ENCODE data around the gene RFC2.

RFC2 gene

GRCh38 chr7:74190259-74190658 lies 63.9 kb downstream of the RFC2 start:
- DNase-seq (ENCODE audit: low read depth), result no peak

DNA sequence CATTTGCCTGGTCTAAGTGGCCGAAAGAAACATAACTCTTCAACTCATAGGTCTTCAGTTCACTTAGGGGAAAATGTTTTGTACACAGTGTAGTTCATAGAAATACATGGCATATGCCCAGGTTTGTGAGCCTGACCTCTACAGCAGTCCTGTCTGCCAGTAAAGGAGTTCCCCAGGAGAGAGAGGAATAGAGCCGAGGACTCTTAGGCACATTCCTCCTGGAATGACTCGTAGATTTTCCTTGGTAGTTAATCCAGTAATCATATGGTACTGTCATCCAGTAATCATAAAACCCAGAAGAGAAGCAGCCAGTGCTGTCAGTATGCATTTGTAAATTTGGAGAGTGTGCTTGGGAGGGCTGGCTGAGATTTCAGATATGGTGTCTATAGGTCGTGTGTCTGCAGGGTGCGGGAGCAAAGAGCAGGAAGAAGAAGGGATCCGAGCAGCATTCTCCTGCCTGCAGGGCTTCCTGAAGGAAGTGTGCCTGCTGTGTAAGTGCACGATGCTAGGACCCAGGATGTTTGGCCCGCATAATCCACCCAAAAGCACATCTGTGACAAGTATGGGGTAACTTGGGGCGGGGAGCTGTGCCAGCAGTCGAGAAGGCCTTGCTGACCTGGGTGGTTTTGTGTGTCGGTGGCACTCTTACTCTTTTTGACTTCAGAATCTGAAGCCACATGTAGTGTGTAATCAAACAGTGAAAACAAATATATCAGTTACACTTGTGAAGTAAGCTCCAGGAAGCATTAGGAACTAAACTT lies 66.1 kb downstream of the RFC2 start:
- peak; percentile 77 for DNase-seq (ENCODE audit: low read depth)

DNA sequence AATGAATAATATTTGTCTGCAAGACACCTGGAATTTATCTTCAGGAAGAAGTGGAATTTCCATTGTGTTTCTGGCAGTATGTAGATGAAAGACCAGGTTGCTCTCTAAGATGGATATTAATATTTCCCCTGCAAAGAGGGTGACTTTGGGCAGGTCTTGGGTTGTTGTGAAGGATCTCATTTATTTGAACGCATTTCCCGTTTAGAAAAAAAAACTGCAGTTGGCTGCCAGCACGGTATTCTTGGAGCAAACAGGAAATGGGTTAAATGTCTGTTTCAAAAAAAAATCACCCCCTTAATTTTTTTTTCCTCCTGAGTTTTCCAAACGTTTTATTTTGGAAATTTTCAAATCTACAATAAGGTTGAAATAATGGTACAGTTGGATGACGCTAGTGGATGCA lies 68.6 kb downstream of the RFC2 start:
- peak; percentile 22 for DNase-seq (ENCODE audit: low read depth)

DNA sequence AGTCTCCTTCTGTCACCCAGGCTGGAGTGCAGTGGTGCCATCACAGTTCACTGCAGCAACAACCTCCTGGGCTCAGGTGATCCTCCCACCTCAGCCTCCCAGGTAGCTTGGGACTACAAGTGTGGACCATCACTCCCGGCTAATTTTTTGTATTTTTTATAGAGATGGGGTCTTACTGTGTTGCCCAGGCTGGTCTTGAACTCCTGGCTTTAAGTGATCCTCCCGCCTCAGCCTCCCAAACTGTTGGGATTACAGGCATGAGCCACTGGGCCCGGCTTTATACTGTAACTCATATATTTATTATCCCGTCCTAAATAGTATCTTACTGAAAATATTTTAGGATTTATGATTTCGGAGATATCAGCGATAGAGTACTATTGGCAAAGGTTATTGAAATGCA lies 69.2 kb downstream of the RFC2 start:
- DNase-seq (ENCODE audit: low read depth), result no peak

- no peak for DNase-seq (ENCODE audit: low read depth)
Observed at GRCh38 chr7:74183653-74184450, 70.3 kb downstream of the RFC2 start.

DNA sequence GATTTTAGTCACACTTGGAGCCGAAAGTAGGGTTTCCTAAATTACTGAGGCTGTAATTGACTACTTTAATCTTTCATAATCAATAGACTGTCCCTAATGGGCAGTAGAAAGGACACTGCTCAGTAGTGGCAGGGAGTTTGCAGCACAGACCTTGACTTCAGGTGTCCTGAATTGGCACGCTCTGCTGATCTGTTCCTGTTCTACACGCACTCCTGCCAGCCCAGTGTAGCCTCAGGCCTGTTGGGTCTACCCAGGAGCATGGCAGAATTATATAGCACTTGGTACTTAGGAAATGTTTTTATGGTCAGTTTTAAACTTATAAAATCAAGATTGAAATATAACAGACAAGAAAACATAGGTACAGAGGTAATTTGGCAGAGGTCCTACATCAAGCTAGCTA lies 71.1 kb downstream of the RFC2 start:
- DNase-seq (ENCODE audit: low read depth), result no peak

DNA sequence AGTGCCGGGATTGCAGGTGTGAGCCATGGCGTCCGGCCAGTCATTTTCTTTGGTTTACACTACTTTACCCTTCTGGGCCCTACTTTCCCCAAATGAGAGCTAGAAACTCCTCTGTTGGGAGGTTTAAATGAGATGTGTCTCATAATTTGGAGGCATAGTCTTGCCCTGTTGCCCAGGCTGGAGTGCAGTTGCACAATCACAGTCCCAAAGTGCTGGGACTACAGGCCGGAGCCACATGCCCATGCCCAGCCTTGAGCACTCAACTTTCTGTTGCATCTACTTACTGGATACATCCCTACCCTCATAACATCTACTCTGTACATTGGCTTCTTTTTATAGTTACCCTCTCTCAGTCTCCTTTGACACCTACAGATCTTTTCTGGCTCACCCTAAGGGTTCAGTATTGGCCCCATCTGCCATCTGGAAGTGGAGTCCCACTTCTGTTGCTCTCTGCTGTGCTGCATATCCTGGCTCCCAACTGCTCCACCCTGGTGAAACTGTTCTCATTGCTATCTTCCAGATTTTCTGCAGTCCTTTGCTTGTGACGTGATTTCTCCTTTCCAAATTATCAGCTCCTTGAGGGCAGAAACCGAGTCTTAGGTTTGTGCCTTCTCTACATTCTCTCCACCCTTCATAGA lies 71.6 kb downstream of the RFC2 start:
- no peak for DNase-seq (ENCODE audit: low read depth)

GRCh38 chr7:74181821-74182220 lies 72.4 kb downstream of the RFC2 start:
- DNase-seq (ENCODE audit: low read depth), result no peak

All from EH (cell line).